NCI-H146 treated with DMSO at 0.1 percent for 48 hours (cell line): ENCODE measurements around the gene ANKS1B.
"Not testable (repeated sequence)": the region's sequence is repeated elsewhere in the genome, so short reads cannot be mapped to it uniquely, and the experiment has no call there.

Source experiments
- DNase-seq: peaks from one replicate; lab custom pipeline; 2025; ENCODE audit not compliant: unreplicated experiment; lab: John Stamatoyannopoulos, UW

The ANKS1B gene

GRCh38 chr12:98977186-98977585 lies 1007.5 kb downstream of the ANKS1B start:
- no peak for DNase-seq

DNA sequence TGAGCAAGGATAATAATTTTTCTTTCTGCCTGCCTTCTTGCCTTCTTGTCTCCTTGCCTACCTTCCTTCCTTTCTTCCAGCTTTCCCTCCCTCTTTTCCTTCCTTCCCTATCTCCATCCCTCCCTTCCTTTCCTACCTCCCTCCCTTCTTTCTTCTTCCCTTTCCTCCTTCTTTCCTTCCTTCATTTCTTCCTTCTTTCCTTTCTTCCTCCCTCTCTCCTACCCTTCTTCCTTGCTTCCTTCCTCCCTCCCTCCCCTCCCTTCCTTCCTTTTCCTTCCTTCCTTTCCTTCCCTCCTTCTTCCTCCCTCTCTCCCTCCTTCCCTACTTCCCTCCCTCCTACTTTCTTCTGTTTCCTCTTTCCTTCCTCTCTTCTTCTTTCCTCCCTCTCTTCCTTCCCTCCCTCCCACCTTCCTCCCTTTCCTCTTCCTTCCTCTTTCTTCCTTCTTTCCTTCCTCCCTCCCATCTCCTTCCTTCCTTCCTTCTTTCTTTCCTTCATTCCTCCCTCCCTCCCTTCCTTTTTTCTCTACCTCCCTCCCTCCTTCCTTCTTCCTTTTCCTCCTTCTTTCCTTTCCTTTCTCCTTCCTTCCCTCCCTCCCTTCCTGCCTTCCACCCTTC lies 1009.9 kb downstream of the ANKS1B start:
- DNase-seq = no peak

- no peak for DNase-seq
Observed at GRCh38 chr12:98973395-98973794, 1011.3 kb downstream of the ANKS1B start.

GRCh38 chr12:98970950-98971349 lies 1013.8 kb downstream of the ANKS1B start:
- DNase-seq = no peak

DNA sequence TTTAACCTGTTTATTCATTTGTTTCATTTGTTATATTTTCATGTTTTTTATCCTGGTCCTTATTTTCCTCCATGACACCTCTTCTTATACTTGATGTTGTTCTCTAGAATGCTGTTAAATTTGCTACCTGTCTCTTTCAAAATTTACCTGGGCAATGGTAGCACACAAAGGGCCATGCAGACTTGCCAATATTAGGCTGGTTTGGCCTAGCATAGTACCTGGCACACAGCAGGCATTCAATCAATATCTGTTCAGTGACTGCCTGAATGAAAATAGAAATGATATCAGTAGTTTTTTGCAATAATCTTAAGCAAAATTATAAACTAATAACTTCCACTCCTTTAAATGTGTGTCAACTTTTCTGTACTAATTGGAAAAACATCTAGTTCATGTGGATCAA lies 1014.5 kb downstream of the ANKS1B start:
- DNase-seq = no peak

- DNase-seq = no peak
Observed at GRCh38 chr12:98968896-98969295, 1015.8 kb downstream of the ANKS1B start.

DNA sequence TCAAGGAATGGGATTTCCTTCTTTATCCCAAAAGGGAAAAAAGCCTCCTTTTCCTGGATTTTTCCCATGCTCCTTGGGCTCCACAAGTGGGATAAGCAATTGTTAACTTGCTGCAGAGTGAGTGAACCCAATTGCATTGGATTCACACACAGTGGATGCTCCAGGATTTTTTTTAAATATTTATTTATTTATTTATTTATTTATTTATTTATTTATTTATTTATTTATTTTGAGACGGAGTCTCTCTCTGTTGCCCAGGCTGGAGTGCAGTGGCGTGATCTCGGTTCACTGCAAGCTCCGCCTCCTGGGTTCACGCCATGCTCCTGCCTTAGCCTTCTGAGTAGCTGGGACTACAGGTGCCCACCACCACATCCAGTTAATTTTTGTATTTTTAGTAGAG lies 1027.6 kb downstream of the ANKS1B start:
- DNase-seq = not testable (repeated sequence)

DNA sequence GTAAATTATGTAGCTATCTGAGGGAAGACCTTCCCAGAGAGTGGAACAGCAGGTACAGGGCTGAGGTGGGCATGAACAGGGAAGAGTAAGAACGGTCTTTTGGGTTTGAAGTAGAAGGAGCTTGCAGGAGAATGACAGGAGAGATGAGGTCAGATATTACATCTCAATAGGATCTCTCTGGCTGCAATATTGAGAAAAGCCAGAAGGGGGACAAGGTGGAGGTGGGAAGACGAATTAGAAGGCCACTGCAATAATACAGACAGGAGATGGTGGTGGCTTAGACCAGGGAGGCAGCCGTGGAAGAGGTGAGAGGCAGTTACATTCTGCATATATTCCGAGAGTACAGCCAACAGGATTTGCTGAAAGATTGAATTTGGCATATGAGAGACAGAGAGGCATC lies 1029.5 kb downstream of the ANKS1B start:
- no peak for DNase-seq

GRCh38 chr12:98954506-98954905 lies 1030.2 kb downstream of the ANKS1B start:
- no peak for DNase-seq

- no peak for DNase-seq
Observed at GRCh38 chr12:98951406-98951805, 1033.3 kb downstream of the ANKS1B start.

DNA sequence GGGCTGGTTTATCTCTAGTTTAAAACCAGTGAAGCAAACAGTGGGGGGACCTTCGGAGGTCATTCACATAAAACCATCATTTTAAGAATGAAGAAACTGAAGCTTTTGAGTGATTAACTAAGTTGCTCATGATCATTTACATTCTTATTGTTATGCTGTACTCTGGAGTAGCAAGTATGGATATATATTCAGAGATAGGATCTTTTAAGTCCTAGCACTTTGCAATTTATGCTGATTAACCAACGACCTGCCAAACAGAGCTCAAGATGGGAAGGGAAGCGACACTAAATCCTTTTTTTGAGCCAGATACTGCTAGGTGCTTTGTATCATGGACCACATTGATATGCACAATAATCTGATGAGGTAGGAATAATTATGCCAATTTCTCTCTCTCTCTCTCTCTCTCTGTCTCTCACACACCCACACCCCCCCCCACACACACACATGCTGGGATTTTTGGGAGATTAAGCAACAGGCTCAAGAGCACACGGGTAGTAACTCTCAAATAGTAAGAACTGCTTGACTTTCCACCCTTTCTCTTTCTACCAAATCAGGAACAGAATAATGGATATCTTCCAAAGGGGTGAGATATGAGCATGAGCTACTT lies 1036.3 kb downstream of the ANKS1B start:
- no peak for DNase-seq

DNA sequence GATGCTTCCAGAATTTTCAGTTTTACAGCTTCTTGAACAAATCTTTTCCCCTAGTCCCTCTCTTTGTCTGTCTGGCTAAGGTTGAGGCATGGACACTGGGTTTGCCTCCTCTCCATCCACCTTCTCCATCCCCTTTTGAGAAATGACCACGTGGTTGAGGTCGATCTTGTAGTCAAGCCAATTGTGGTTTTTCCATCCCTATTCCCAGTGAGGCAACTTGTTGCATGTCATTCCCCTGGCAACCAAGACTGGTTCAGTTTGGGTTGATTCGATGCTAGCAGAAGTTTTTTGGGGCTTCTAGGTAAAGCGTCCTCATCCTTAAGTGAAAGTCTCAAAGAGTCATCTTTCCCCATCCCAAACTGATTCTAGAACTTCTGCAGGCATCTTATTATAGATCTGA lies 1038.9 kb downstream of the ANKS1B start:
- DNase-seq = no peak

- no peak for DNase-seq
Observed at GRCh38 chr12:98939926-98940325, 1044.8 kb downstream of the ANKS1B start.

DNA sequence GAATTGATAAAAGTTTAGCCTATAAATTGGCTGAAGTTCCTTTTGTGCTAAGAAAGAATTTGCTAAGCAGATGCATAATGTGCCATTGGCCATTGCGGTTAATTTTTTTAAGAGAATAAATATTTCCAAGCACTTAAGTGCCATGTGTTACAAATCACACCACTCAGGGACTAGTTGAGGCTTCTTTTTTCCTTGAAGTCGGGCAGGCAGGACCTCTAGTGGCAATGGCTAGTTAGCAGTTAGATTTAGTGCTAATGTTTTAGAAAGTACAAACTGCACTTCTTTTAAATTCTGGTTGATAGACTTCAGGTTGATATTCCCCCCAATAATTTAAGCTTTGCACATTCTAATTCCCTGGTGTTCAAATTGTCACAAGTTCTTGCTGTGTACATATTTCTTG lies 1045.4 kb downstream of the ANKS1B start:
- DNase-seq = no peak

DNA sequence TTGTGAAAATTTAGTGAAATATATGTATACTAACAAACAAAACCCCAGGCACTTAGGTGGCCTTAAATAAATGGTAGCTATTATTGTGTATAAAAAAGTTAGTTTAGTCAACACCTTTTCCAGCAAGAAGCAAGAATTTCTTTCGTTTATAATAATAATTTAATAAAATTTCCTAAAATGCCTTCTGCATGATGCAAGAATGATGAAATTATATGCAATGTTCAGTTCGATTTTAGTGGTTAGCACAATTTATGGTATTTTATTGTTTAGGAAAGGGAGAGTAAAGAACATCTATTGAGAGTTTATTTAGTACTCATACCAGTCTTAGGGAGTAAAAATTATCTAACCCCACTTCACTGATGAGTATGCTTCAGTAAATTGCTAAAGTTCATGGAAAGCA lies 1048.9 kb downstream of the ANKS1B start:
- no peak for DNase-seq

DNA sequence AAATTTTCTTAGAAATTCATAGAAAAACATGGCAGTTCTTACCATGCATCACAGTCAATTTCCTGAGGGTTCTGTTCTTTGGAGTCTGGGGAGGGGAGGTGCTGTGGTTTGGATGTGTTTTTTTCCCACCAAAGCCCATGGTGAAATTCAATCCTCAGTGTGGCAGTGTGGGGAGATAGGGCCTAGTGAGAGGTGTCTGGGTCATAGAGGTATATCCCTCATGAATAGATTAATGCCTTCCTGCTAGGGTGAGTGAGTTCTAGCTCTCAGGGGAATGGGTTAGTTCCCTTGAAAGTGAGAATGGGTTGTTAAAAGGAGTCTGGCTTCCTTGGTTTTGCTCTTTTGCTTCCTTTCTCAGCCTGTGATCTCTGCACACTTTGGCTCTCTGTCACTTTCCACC lies 1061.9 kb downstream of the ANKS1B start:
- no peak for DNase-seq

DNA sequence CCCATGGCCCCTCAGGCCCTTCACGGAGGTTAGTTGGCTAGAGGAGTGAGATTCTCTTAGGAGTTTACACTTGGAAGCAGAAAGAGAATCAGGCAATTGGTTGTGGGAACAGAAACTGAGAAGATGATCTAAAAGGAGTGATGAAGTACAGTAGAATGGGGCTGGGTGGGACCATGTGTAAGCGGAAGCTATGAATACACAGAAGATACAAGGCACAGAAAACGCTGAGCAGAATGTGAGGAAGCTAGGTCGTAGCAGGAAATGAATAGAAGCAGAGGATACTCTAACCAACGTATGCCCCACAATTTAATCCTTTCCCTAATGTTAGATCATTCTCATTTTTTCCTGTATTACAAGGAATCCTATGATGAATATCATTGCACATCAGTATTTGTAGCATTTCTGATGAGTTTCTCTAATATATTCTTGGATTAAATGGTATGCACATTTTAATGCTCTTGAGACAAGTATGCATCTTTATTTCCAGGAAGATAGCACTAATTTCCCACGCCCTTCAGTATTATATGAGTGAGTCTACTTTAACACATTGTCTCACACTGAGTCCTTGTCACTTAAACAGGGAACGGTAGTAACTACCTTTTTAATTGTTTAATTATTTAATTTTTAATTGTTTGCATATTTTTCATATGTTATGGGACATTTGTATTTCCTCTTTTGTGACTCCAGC lies 1066.4 kb downstream of the ANKS1B start:
- DNase-seq = no peak

- no peak for DNase-seq
Observed at GRCh38 chr12:98916106-98916505, 1068.6 kb downstream of the ANKS1B start.

DNA sequence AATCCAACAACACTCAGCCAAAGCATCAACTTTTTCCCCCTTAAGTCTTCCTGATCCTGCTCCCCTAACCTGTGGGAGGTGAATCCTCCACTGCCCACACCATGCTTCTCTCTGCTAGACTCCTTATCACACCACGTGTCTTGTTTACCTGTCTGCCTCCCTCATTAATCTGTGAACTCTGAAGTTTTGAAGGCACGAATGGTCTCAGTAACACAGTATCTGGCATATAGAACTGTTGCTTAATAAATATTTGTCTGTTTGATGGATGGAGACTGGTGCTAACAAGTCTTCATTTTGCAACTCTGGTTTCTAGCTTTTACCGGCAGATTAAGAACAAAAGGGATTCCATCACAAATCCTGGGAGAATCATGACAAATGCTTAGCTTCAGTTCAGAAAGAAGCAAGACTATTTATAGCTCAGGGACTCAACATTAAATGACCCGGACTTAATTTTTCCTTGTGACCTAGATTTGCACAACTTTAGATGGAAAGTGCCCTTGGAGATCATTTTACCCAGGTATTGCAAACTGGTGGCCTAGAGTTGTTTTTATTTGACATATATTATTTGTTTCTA lies 1072.2 kb downstream of the ANKS1B start:
- DNase-seq = no peak

GRCh38 chr12:98911396-98911795 lies 1073.3 kb downstream of the ANKS1B start:
- no peak for DNase-seq

DNA sequence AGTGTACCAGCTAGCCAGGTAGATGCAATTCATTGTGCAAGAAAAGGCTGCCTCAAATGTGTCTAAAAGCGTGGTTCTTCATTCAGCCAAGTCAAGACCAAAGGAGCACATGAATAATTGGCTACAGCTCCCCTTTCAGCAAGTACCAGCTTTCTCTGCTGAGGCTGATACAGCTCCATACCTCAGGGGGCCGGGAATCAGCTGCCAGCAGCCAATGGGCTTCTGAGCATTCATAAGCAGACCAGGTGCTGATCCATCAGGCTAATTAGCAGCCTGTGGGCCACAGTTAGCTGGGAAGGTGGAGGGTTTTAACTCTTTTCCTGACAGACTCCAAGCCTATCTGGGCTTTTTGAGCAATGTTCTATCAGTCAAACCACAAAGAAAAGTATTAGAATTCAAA lies 1075.0 kb downstream of the ANKS1B start:
- no peak for DNase-seq

DNA sequence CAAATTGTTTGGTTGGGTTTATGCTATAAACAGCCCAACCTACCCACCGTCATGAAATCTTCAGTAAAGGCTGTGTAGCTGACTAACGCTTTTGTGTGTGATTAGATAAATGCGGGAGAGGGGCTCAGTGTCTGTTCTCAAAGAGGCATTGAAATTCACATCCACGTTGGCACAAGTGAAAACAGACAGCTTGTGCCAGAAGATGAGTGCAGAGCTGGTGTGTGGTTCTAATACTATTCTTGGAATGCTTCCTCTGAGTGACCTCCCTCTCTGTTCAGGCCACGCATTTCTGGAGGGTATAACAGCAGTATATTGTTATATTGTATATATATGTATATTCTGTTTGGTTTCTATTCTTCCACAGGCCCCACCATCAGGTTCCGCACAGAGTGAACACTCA lies 1075.9 kb downstream of the ANKS1B start:
- no peak for DNase-seq
